Measurements from ENCODE around the gene TBKBP1.

Gene TBKBP1

DNA sequence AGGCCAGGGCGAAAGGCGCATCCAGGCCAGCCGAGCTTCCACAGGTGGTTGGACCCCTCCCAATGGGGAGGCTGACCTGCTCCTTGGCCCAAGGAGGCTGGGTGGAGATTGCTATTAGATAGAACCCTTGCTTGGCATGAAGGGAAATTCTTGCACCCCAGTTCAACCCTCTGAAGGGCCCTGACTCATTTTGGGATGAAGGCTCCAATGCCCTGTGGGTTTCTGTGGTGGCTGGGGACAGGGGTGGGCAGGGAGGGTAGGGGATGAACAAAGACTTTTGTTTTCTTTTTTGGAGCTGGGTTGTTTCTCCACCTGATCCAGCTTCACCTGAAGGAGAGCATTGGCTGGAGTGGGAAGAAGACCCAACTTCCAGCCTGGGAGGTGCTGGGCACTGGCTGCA lies 22.4 kb downstream of the TBKBP1 start:
- no peak for FAIRE-seq

DNA sequence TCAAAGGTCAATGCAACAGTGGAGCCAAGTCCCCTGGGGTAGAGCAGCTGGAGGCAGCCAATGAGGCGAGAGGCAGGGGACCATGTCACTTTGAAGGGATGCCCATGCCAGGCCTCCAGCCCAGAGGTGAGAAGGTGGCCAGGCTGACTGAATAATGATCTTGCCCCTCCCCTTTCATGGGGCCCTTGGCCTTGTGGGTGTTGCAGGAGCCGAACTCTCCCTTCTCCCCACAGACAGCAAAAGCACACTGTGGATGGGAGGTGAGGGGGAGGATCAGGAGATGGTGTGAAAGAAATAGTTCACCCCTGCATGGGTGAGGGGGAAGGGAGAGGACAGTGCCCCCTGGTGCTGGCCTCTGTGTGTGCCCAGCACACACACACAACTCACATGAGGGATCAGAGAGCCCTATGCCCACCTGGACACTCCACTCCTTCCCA lies 23.3 kb downstream of the TBKBP1 start:
- FAIRE-seq: no peak

- FAIRE-seq: no peak
These were observed 24.1 kb downstream of the TBKBP1 start for GRCh38 chr17:47717979-47718621.

GRCh38 chr17:47718634-47719405 lies 24.9 kb downstream of the TBKBP1 start:
- no peak for FAIRE-seq

GRCh38 chr17:47719411-47720152 lies 25.6 kb downstream of the TBKBP1 start:
- FAIRE-seq: no peak

DNA sequence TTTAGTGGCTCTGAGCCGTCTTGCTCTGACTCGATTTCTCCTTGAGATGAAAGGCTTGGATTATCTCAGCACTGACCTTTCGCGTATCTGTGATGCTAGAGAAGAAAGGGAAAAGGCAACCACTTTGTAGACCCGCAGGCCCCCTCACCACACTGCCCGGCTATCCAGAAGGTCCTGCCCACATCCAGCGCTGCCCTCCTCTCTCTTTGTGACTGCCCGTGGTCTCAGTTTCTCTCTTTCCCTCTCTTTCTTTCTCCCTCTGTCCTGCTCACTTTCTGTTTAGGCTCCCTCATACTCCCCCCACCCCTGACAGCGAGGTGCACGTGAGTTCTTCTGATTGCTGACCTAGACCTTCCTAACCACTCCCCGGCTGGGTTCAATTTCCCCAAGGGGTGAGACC lies 26.2 kb downstream of the TBKBP1 start:
- FAIRE-seq: no peak

GRCh38 chr17:47720754-47721533 lies 27.0 kb downstream of the TBKBP1 start:
- FAIRE-seq: no peak

GRCh38 chr17:47721725-47722124 lies 27.8 kb downstream of the TBKBP1 start:
- no peak for FAIRE-seq

GRCh38 chr17:47724705-47725104 lies 30.7 kb downstream of the TBKBP1 start:
- FAIRE-seq: no peak

- no peak for FAIRE-seq
These were observed 31.6 kb downstream of the TBKBP1 start for GRCh38 chr17:47725446-47726111.

DNA sequence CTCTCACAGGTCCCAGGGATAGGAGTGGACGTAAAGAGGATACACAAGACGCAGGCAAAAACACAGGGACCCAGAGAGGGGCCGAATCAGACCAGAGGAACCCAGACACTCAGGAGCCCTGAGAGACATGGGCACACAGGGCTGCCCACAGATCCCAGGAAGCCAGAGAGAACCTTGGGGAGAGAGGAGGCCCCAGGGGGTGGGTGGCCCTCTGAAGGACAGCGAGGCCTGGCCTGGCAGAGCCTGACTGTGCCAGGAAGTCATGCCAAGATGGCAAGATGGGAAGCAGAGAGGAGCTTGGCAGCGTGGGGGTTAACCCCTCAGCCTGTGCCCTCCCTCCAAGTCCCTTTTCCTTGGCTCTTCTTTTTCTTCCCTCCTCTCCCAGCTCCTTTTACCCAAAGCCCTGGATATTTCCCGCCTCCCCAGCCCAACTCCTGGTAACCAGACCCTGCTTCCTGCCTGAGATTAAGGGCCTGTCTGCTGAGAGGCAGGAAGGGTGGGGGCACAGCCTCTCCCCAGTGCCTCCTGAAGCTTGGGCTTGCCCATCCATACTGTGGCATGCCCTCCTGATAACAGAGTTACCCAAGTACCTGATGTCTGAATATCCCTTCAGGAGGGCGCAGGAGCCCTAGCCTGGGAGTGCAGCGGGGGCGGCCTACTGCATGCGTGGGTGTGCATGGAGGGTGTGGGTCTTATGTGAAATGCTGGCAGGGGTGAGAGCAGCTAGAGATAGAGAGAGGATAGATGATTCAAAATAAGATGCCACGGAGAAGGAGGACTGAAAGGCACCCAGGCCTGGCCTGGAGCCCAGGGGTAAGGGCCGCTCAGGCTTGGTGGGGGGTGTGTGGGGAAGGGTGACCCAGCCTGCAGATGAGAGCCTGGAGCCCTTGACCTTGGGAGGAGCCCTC lies 33.1 kb downstream of the TBKBP1 start:
- no peak for FAIRE-seq

GRCh38 chr17:47727704-47728036 lies 33.7 kb downstream of the TBKBP1 start:
- no peak for FAIRE-seq

DNA sequence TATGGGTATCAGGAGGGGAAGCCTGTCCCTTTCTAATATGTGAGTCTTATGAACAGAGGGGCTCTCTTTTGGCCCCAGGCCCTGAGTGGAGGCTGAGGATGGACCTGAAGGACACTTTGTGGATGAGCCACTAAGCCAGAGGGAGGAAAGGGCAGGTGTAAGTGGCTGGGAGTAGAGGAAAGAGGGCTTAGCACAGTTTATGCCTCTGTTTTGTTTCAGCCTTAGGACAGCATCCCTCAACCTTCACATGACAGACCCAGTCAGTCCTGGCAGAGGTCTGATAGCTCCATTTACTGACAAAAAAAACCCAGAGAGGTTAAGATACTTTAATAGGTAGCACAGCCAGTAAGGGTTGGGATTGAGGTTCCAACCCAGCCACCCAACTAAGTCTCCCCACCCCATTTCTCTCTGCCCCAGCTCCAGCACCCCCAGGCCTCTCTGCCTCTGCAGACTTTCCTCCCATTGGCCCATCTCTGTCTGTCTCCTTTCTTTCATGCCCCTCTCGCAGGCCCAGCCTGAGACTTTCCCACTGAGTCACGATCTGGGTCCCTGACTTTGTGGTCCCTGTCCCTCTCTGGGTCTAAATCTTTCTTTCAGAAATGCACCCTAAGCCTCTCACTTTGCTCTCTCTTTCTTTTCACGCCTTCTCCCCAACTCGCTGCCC lies 34.4 kb downstream of the TBKBP1 start:
- FAIRE-seq: no peak

DNA sequence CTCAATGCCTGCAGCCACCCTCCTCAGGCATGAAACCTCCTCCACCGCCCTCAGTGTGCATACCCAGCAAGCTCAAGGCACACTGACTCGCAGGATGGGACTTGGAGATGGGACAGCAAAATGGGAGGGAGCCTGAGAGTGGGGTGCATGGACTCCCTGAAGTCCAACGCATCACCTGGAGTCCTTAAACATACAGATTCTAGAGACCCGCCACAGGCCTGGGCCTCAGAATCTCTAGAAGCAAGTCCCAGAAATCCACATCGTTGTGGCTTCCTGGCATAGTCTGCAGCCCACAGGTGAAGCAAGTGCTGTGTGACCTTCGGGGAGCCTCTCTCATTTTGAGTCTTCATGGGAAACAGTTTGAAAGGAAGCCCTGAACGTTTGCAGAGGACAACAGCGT lies 35.5 kb downstream of the TBKBP1 start:
- no peak for FAIRE-seq

GRCh38 chr17:47730681-47731080 lies 36.7 kb downstream of the TBKBP1 start:
- FAIRE-seq: no peak

DNA sequence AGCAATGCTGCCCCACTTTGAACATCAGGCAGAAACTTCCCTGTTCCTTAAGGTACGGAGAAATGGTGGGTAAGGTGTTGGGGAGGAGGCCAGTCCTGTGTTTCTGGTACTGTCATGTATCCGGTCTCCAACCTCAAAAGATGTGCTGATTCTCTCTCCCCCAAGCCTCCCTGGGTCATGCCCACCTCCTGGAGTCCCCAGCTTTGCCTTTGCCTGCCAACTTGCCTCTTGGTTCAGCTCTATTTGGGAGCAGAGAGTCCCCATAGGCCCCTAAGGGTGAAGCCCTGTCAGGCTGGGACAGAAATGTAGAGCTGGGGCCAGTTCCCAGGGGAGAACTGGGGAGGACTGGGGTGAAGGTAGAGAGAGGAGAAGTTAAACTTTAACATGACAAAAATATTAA lies 37.4 kb downstream of the TBKBP1 start:
- no peak for FAIRE-seq

DNA sequence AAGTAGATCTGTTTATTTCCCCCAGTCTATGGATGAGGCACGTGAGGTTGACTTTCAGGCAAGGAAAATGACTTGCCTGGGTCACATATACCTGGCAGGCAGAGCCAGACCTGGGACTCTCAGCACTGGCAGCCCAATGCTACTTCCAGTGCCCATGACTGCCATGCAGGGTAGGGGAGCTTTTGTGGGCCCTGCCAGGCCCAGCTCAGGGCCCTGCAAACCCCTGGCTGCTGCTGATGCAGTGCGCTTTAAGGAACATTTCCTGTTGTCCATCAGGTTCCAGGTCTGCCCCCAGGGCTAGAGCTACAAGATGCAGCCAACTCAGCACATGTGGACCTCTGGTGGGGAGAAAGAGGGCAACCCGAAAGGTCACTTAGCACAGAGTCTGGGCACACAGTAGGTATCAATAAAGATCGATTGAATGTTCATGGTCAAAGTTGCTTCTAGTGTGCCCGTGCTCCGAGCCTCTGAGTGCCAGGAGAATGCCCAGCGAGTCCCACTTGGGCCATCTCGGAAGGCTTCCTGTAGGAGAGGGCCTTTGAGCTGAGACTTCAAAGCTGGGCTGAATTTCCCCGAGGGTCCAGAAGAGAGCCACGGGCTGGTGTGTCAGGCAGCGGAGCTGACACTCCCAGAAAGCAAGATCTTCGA lies 38.6 kb downstream of the TBKBP1 start:
- FAIRE-seq: no peak

DNA sequence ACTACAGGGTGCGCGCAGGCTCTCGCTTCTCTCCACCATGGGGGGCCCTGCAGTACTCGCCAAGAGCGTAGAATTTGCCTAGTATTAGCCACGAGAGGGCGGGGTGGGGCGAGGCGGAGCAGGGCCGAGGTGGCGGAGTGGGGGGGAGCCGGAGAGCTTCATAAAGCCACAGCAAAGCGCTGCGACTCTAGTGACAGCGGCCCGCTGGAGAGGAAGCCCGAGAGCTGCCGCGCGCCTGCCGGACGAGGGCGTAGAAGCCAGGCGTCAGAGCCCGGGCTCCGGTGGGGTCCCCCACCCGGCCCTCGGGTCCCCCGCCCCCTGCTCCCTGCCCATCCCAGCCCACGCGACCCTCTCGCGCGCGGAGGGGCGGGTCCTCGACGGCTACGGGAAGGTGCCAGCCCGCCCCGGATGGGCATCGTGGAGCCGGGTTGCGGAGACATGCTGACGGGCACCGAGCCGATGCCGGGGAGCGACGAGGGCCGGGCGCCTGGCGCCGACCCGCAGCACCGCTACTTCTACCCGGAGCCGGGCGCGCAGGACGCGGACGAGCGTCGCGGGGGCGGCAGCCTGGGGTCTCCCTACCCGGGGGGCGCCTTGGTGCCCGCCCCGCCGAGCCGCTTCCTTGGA lies 39.2 kb downstream of the TBKBP1 start, which contains the start of gene TBX21:
TBX21 (plus strand) TSS at position 190 of the 627 bp plus-strand sequence; CDS start at position 409, 219 bp downstream.
- FAIRE-seq: no peak

DNA sequence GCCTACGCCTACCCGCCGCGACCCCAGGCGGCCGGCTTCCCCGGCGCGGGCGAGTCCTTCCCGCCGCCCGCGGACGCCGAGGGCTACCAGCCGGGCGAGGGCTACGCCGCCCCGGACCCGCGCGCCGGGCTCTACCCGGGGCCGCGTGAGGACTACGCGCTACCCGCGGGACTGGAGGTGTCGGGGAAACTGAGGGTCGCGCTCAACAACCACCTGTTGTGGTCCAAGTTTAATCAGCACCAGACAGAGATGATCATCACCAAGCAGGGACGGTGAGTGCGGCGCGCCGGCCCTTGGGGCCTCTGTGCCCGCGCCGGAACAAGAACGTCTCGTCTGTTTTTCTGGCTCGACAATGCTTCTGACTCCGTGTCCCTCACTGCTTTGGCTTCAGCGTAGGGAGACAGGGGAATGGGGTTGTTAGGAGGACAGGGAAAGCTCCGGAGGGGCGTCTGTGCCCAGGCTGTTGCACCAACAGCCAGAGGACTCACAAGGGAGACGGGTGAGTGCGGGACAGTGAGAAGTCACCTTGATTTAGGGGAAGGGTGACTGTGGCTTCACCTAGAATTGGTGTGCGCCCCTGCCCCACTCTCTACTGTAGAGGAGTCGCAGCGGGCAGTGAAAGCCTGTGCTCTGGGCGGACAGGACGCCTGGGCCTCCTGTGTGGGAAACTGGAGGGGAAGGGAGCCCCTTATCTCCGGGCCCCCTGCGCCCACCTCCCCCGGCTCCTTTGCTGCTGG lies 39.9 kb downstream of the TBKBP1 start:
- FAIRE-seq: no peak
